Neural progenitor cell (in vitro differentiated cells): ENCODE data around the gene PTPRN2.

Experiments used
- EZH2 ChIP-seq: fragments of 200-600 bp; sonication (generic); IDR thresholded peaks from 2 replicates; pipeline ENCODE4 v1.6.1; 2017; ENCODE audit warnings: antibody characterized with exemption, mild to moderate bottlenecking, moderate library complexity
- EZH2phosphoT487 ChIP-seq: fragments of 200-600 bp; sonication (generic); IDR thresholded peaks from 2 replicates; pipeline ENCODE4 v1.6.1; 2017; ENCODE audit warnings: antibody characterized with exemption
- TF ChIP-seq, protein P1 (sequence below): fragments of 200-600 bp; sonication (generic); IDR thresholded peaks from 2 replicates; pipeline ENCODE4 v1.5.1; 2017; ENCODE audit warnings: antibody characterized with exemption, mild to moderate bottlenecking

DNA sequence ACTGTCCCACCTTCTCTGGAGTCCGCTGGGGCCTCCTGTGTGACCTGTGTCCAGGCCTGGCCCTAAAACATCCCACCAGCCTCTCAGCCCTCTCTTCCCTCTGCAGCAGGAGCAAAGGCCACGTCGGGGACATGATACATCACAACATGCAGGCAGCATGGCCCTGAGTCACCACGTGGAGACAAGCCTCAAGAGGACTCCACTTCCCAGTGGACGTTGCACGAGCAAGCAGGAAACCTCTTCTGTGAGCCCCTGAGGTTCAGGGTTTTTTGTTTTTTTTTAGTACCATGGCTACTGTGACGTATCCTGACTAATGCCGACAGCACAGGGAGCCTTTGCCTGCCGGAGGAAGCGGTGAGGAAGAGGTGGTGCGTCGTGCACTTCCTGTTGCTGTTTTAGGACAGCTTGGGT lies 1084.9 kb downstream of the PTPRN2 start:
- TF ChIP-seq, protein P1, sequence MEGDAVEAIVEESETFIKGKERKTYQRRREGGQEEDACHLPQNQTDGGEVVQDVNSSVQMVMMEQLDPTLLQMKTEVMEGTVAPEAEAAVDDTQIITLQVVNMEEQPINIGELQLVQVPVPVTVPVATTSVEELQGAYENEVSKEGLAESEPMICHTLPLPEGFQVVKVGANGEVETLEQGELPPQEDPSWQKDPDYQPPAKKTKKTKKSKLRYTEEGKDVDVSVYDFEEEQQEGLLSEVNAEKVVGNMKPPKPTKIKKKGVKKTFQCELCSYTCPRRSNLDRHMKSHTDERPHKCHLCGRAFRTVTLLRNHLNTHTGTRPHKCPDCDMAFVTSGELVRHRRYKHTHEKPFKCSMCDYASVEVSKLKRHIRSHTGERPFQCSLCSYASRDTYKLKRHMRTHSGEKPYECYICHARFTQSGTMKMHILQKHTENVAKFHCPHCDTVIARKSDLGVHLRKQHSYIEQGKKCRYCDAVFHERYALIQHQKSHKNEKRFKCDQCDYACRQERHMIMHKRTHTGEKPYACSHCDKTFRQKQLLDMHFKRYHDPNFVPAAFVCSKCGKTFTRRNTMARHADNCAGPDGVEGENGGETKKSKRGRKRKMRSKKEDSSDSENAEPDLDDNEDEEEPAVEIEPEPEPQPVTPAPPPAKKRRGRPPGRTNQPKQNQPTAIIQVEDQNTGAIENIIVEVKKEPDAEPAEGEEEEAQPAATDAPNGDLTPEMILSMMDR, result no peak
- TF ChIP-seq EZH2 (no peak), EZH2phosphoT487 (no peak)
